SK-N-SH treated with all-trans-retinoic acid at 6 μM for 48 hours (cell line): ENCODE measurements around the gene TMEFF2.
A peak's percentile ranks its signal among the peaks of the same experiment; 100 is the strongest.

Source experiments
- ATAC-seq: fragments of 200-7000 bp; cut with Tn5 transposase; 3 replicates; pipeline ENCODE4 v1.9.1; 2020; ENCODE audit warnings: mild to moderate bottlenecking, moderate library complexity
- ARNTL ChIP-seq: fragments of 450-650 bp; formaldehyde crosslinking; IDR thresholded peaks from 2 replicates; pipeline ENCODE4 v1.5.0; 2020; ENCODE audit warnings: low read depth, mild to moderate bottlenecking, moderate library complexity, borderline replicate concordance
- BACH2 ChIP-seq: fragments of 250-450 bp; sonication (Bioruptor Pico); IDR thresholded peaks from 2 replicates; pipeline ENCODE4 v1.9.0; 2021; ENCODE audit warnings: mild to moderate bottlenecking, borderline replicate concordance
- CREB5 ChIP-seq: fragments of 250-450 bp; sonication (Bioruptor Pico); IDR thresholded peaks from 2 replicates; pipeline ENCODE4 v1.5.1; 2020; ENCODE audit warnings: low read depth, mild to moderate bottlenecking, moderate library complexity
- CSDC2 ChIP-seq: fragments of 250-450 bp; sonication (Bioruptor Pico); IDR thresholded peaks from 2 replicates; pipeline ENCODE4 v1.5.0; 2020; ENCODE audit warnings: mild to moderate bottlenecking, moderate library complexity
- CSRNP3 ChIP-seq: fragments of 250-450 bp; sonication (Bioruptor Pico); IDR thresholded peaks from 2 replicates; pipeline ENCODE4 v1.5.1; 2021; ENCODE audit warnings: mild to moderate bottlenecking, moderate library complexity
- ESRRG ChIP-seq: fragments of 250-450 bp; sonication (Bioruptor Pico); IDR thresholded peaks from 2 replicates; pipeline ENCODE4 v1.6.1; 2021; ENCODE audit warnings: mild to moderate bottlenecking
- GLIS3 ChIP-seq: fragments of 250-450 bp; sonication (Bioruptor Pico); IDR thresholded peaks from 2 replicates; pipeline ENCODE4 v1.5.0; 2020; ENCODE audit warnings: mild to moderate bottlenecking, moderate library complexity
- ISL1 ChIP-seq: fragments of 250-450 bp; sonication (Bioruptor Pico); IDR thresholded peaks from 2 replicates; pipeline ENCODE4 v2.1.2; 2022; ENCODE audit warnings: mild to moderate bottlenecking, moderate library complexity
- PATZ1 ChIP-seq: fragments of 250-450 bp; sonication (Bioruptor Pico); IDR thresholded peaks from 2 replicates; pipeline ENCODE4 v1.8.0; 2020; ENCODE audit warnings: mild to moderate bottlenecking, moderate library complexity, borderline replicate concordance
- POU6F1 ChIP-seq: fragments of 250-450 bp; sonication (Bioruptor Pico); IDR thresholded peaks from 2 replicates; pipeline ENCODE4 v1.8.0; 2021; ENCODE audit warnings: low read depth, mild to moderate bottlenecking, moderate library complexity, borderline replicate concordance
- PPARA ChIP-seq: fragments of 250-450 bp; sonication (Bioruptor Pico); IDR thresholded peaks from 2 replicates; pipeline ENCODE4 v1.5.0; 2020; ENCODE audit warnings: mild to moderate bottlenecking, borderline replicate concordance
- SNAI2 ChIP-seq: fragments of 250-450 bp; sonication (Bioruptor Pico); IDR thresholded peaks from 2 replicates; pipeline ENCODE4 v1.5.0; 2020; ENCODE audit warnings: mild to moderate bottlenecking, moderate library complexity
- TCF4 ChIP-seq: fragments of 250-450 bp; sonication (Bioruptor Pico); IDR thresholded peaks from 2 replicates; pipeline ENCODE4 v1.8.0; 2021; ENCODE audit warnings: mild to moderate bottlenecking, moderate library complexity, borderline replicate concordance
- TOX ChIP-seq: fragments of 250-450 bp; sonication (Bioruptor Pico); IDR thresholded peaks from 2 replicates; pipeline ENCODE4 v1.8.0; 2021; ENCODE audit warnings: mild to moderate bottlenecking, moderate library complexity, borderline replicate concordance
- TSHZ2 ChIP-seq: fragments of 250-450 bp; sonication (Bioruptor Pico); IDR thresholded peaks from 2 replicates; pipeline ENCODE4 v1.5.0; 2020; ENCODE audit warnings: mild to moderate bottlenecking, moderate library complexity
- ZC3H10 ChIP-seq: fragments of 250-450 bp; sonication (Bioruptor Pico); IDR thresholded peaks from 2 replicates; pipeline ENCODE4 v1.5.1; 2021; ENCODE audit warnings: mild to moderate bottlenecking, moderate library complexity
- ZFP3 ChIP-seq: fragments of 250-450 bp; sonication (Bioruptor Pico); IDR thresholded peaks from 2 replicates; pipeline ENCODE4 v1.5.0; 2020; ENCODE audit warnings: mild to moderate bottlenecking, moderate library complexity
- ZFP30 ChIP-seq: fragments of 450-650 bp; formaldehyde crosslinking; IDR thresholded peaks from 2 replicates; pipeline ENCODE4 v1.5.0; 2022; ENCODE audit warnings: mild to moderate bottlenecking, moderate library complexity
- ZNF565 ChIP-seq: fragments of 450-650 bp; formaldehyde crosslinking; conservative IDR thresholded peaks from 2 replicates; pipeline ENCODE4 v1.5.0; 2020; ENCODE audit warnings: low read depth, mild to moderate bottlenecking, moderate library complexity
- ZNF70 ChIP-seq: fragments of 450-650 bp; formaldehyde crosslinking; IDR thresholded peaks from 2 replicates; pipeline ENCODE4 v1.5.0; 2020; ENCODE audit warnings: mild to moderate bottlenecking, moderate library complexity
- ZNF8 ChIP-seq: fragments of 450-650 bp; formaldehyde crosslinking; IDR thresholded peaks from 2 replicates; pipeline ENCODE4 v1.5.0; 2020; ENCODE audit warnings: mild to moderate bottlenecking, moderate library complexity

TMEFF2 gene

GRCh38 chr2:192126426-192126825 is 68.3 kb downstream of the TMEFF2 start:
- no peak for ATAC-seq
- TF ChIP-seq PPARA: no peak
- TF ChIP-seq ZC3H10 (CRISPR knock-in tag): no peak
- TF ChIP-seq ZNF8 (CRISPR knock-in tag): no peak
- no peak for TF ChIP-seq PATZ1 (CRISPR knock-in tag)
- no peak for TF ChIP-seq ARNTL (CRISPR knock-in tag)
- no peak for TF ChIP-seq POU6F1 (CRISPR knock-in tag)
- no peak for TF ChIP-seq CREB5 (CRISPR knock-in tag)
- TF ChIP-seq TCF4 (CRISPR knock-in tag): no peak
- no peak for TF ChIP-seq ESRRG (CRISPR knock-in tag)
- TF ChIP-seq BACH2: no peak
- no peak for TF ChIP-seq GLIS3 (CRISPR knock-in tag)
- TF ChIP-seq ZFP3 (CRISPR knock-in tag): no peak
- TF ChIP-seq ZNF70 (CRISPR knock-in tag): no peak
- TF ChIP-seq TSHZ2 (CRISPR knock-in tag): no peak
- TF ChIP-seq CSRNP3 (CRISPR knock-in tag): no peak
- no peak for TF ChIP-seq SNAI2
- TF ChIP-seq ZNF565 (CRISPR knock-in tag): no peak
- no peak for TF ChIP-seq ZFP30 (CRISPR knock-in tag)
- TF ChIP-seq, all 23 proteins: peak for 0

- TF ChIP-seq TCF4 (CRISPR knock-in tag): no peak
- no peak for TF ChIP-seq ESRRG (CRISPR knock-in tag)
- no peak for TF ChIP-seq CREB5 (CRISPR knock-in tag)
- no peak for TF ChIP-seq ARNTL (CRISPR knock-in tag)
- no peak for TF ChIP-seq CSRNP3 (CRISPR knock-in tag)
- no peak for TF ChIP-seq ZNF70 (CRISPR knock-in tag)
- TF ChIP-seq TSHZ2 (CRISPR knock-in tag): no peak
- no peak for TF ChIP-seq ISL1 (CRISPR knock-in tag)
- TF ChIP-seq SNAI2: no peak
- TF ChIP-seq ZC3H10 (CRISPR knock-in tag): no peak; the same call in 1 of the 2 replicates
- no peak for TF ChIP-seq ZFP3 (CRISPR knock-in tag)
- TF ChIP-seq TOX (CRISPR knock-in tag): no peak
- TF ChIP-seq ZNF565 (CRISPR knock-in tag): no peak
- TF ChIP-seq BACH2: no peak
- TF ChIP-seq ZFP30 (CRISPR knock-in tag): no peak
- TF ChIP-seq CSDC2 (CRISPR knock-in tag): no peak
- no peak for TF ChIP-seq PATZ1 (CRISPR knock-in tag)
Observed at GRCh38 chr2:192124571-192124970, 70.2 kb downstream of the TMEFF2 start.

More at GRCh38 chr2:192124571-192124970, 70.2 kb downstream of the TMEFF2 start:
- ATAC-seq: peak; percentile 80
